Measurements from ENCODE around the gene CNOT11.

CNOT11 gene

GRCh38 chr2:101265893-101266499 lies 13.3 kb downstream of the CNOT11 start:
- Histone ChIP-seq H3K4me3 (ENCODE audit: low read length) (no peak overlapping the region), H3K9ac (ENCODE audit: low read length) (no peak overlapping the region), H4K20me1 (ENCODE audit: insufficient read depth, low read length) (no peaks in the 10 kb centered on the region), H3K79me2 (ENCODE audit: low read length) (no peaks in the 10 kb centered on the region), H3K27me3 (ENCODE audit: low read depth, low read length) (no peaks in the 10 kb centered on the region), H3K4me2 (ENCODE audit: low read length) (no peak overlapping the region), H3K4me1 (ENCODE audit: low read length) (peaks cover 13% of the 10 kb centered on the region), H3K9me3 (ENCODE audit: insufficient read depth, low read length) (no peaks in the 10 kb centered on the region), H3K36me3 (replicated peaks; ENCODE audit: low read depth, low read length) (peaks cover 71% of the 10 kb centered on the region), H3K27ac (ENCODE audit: low read length) (no peak overlapping the region), H2AFZ (ENCODE audit: low read depth, low read length) (no peak overlapping the region)
- TF ChIP-seq CTCF (IDR thresholded peaks at IDR 0.05; ENCODE audit: low read depth, low read length), result no peak

GRCh38 chr2:101267671-101268656 lies 15.3 kb downstream of the CNOT11 start:
- Histone ChIP-seq H3K4me2 (ENCODE audit: low read length) (peak overlapping the region; percentile 32), H3K9ac (ENCODE audit: low read length) (no peak overlapping the region), H3K4me1 (ENCODE audit: low read length) (peaks cover 26% of the 10 kb centered on the region), H4K20me1 (ENCODE audit: insufficient read depth, low read length) (no peaks in the 10 kb centered on the region), H3K9me3 (ENCODE audit: insufficient read depth, low read length) (no peaks in the 10 kb centered on the region), H3K4me3 (ENCODE audit: low read length) (no peak overlapping the region), H2AFZ (ENCODE audit: low read depth, low read length) (no peak overlapping the region), H3K27me3 (ENCODE audit: low read depth, low read length) (no peaks in the 10 kb centered on the region), H3K27ac (ENCODE audit: low read length) (peak overlapping the region; percentile 6; the same call in 1 of the 2 replicates), H3K36me3 (replicated peaks; ENCODE audit: low read depth, low read length) (peaks cover 65% of the 10 kb centered on the region), H3K79me2 (ENCODE audit: low read length) (no peaks in the 10 kb centered on the region)
- TF ChIP-seq EZH2phosphoT487 (IDR thresholded peaks at IDR 0.05; ENCODE audit: low read depth) (no peak), CTCF (IDR thresholded peaks at IDR 0.05; ENCODE audit: low read depth, low read length) (no peak)

- no peak overlapping the region for H3K27ac ChIP-seq (ENCODE audit: low read length)
- H2AFZ ChIP-seq (ENCODE audit: low read depth, low read length), result no peak overlapping the region
- no peak overlapping the region for H3K4me3 ChIP-seq (ENCODE audit: low read length)
- H3K79me2 ChIP-seq (ENCODE audit: low read length), result no peaks in the 10 kb centered on the region
- H4K20me1 ChIP-seq (ENCODE audit: insufficient read depth, low read length), result no peaks in the 10 kb centered on the region
- no peaks in the 10 kb centered on the region for H3K9me3 ChIP-seq (ENCODE audit: insufficient read depth, low read length)
- no peak overlapping the region for H3K9ac ChIP-seq (ENCODE audit: low read length)
- H3K4me1 ChIP-seq (ENCODE audit: low read length), result peaks cover 28% of the 10 kb centered on the region
- H3K36me3 ChIP-seq (replicated peaks; ENCODE audit: low read depth, low read length), result peaks cover 41% of the 10 kb centered on the region
- TF ChIP-seq CTCF (IDR thresholded peaks at IDR 0.05; ENCODE audit: low read depth, low read length) (no peak), EZH2phosphoT487 (IDR thresholded peaks at IDR 0.05; ENCODE audit: low read depth) (no peak)
- no peaks in the 10 kb centered on the region for H3K27me3 ChIP-seq (ENCODE audit: low read depth, low read length)
- no peak overlapping the region for H3K4me2 ChIP-seq (ENCODE audit: low read length)
These were observed 18.1 kb downstream of the CNOT11 start for GRCh38 chr2:101270700-101271259.
